Hematopoietic multipotent progenitor cell treated with erythropoietin and hydrocortisone succinate and interleukin-3 and kit ligand, for 15 days (in vitro differentiated cells): ENCODE data around the gene MMP14.

Source experiments
- DNase-seq: peaks from one replicate; pipeline ENCODE4 v3.0.0-alpha.2; 2015; ENCODE audit warnings: low spot score

Gene MMP14

DNA sequence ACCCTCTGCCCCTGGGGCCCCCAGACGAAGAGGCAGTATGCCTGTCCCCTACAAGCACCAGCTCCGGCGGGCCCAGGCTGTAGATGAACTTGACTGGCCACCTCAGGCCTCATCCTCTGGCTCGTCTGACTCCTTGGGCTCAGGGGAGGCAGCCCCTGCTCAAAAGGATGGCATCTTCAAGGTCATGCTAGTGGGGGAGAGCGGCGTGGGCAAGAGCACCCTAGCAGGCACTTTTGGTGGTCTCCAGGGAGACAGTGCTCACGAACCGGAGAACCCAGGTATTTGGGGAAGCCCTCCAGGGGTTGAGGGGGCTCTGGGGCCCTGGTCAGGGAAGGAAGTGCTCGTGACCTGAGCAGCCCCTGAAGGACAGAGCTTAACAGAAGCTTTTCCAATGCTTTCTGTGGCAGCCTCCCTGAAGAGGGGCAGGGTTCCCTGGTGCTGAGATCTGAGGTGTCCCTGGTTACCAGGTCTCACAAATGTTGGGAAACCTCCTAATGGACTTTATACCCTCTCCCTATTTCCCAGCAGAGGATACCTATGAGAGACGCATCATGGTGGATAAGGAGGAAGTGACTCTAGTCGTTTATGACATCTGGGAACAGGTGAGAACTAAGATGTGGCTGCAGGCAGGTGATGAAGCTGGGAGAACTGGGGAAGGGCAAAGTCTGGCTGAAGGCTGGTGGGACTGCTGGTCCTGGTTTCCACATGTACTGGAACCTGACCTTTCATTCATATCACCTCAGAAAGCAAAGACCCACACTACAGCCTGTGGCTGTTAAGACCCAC lies 48.5 kb downstream of the MMP14 start:
- no peak for DNase-seq

DNA sequence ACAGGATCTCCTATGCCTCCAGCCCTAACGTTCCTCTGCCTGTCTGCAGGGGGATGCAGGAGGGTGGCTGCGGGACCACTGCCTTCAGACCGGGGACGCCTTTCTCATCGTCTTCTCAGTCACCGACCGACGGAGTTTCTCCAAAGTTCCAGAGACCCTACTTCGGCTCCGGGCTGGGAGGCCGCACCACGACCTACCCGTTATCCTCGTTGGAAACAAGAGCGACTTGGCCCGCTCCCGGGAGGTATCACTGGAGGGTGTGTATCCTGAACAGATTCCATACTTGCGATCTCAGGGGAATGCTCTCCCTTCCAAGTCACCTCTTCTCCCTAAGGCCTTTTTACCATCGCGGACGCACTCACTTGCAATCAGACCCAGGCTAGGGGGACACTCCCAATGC lies 49.6 kb downstream of the MMP14 start:
- DNase-seq: no peak

DNA sequence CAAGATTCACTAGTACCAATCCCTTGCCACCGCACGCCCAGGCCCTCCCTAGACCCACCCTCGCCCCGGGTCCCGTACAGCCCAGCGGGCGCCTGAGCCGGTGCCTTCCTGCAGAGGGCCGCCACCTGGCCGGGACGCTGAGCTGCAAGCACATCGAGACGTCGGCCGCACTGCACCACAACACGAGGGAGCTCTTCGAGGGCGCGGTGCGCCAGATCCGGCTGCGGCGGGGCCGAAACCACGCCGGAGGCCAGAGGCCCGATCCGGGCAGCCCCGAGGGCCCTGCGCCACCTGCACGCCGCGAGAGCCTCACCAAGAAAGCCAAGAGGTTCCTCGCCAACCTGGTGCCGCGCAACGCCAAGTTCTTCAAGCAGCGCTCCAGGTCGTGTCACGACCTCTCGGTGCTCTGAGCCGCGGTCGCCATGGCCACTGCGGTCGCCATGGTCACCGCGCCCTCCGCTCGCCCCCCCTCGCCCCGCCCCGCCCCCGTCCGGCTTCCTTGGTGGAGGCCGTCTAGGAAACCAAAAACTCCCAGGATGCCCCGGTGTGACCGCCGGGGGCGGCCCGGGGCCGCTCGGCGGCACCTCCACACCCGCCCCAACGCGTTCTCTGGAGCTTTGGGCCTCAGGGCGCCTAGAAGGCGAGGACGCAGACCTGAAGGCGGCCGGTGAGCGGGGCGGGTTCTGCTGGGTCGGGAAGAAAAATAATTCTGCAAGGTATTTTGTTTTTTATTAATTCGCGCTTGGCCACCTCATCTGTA lies 50.3 kb downstream of the MMP14 start:
- peak; percentile 78 for DNase-seq

DNA sequence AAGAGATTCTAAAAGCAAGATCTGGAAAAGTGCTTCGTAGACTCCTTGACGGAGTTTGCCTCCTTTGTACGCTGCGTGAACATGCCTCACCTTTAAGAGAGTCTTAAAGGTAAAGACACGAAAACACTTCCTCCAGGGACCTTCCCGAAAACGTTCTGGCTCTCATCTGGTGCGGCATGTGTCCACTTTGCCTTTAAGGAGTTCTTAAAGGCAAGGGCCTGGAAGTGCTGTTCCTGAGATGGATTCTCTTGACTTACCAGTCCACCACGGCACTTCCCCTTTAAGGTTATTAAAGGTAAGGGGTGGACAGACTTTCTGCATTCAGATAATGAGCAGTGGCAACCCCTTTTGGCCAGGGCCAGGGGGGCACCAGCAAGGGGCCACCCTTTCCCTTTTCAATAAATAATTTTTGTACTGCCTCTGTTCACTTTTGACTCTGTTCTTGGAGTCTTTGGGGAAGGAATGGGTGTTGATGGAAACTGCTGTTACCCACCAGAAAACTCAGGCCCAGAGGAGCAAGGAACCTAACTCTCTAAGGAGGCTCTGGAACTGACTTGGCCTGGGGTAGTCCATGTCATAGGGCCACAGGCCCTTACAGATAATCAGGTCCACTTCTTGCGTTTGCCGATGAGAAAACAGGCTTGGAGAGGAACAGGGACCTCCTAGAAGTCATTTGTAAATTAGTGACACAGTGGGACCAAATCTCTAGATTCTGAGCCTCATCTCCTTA lies 51.0 kb downstream of the MMP14 start:
- peak; percentile 73 for DNase-seq

DNA sequence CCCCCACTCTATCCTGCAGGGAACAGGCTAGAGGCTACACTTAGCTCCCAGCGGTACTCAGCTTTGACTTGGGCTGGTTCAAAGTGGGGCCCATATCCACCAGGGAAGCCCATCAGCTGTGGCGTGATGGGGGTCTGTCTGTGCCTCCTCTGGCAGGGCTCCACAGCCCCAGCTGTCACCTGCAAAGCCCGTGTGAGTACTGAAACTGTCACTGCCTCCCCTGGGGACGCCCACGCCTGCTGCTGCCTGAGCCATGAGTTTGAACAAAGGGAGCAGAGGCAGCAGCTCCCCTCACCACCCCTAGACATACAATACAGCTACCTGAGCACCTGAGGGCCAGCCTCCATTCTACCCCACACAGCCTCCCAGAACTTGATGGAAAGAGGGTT lies 51.6 kb downstream of the MMP14 start:
- DNase-seq: no peak

DNA sequence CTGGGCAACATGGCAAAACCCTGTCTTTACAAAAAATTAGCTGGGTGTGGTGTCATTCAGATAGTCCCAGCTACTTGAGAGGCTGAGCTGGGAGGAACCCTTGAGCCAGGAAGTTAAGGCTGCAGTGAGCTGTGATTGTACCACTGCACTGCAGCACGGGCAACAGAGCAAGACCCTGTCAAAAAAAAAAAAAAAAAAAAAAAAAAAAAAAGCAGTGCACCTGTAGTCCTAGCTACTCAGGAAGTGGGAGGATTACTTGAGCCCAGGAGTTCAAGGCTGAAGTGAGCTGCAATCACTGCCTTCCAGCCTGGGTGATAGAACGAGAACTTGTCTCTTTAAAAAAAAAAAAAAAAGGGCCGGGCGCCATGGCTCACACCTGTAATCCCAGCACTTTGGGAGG lies 52.3 kb downstream of the MMP14 start:
- DNase-seq: no peak

DNA sequence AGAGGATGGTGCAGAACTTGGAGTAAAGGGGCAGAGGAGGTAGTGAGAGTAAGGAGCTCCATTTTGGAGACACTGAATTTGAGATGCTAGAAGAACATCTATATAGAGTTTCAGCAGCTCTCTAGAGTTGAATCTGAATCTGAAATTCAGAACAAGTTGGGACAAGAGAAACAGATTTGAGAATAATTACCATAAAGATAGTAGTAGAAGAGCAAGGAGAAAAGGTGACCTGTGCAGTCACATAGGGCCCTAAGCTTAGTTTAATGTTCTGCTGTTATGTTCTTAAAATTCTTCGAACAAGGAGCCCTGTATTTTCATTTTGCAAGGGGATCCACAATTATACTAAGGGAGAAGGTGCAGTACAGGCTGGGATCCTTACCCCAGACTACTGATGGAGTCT lies 54.0 kb downstream of the MMP14 start:
- DNase-seq: no peak

DNA sequence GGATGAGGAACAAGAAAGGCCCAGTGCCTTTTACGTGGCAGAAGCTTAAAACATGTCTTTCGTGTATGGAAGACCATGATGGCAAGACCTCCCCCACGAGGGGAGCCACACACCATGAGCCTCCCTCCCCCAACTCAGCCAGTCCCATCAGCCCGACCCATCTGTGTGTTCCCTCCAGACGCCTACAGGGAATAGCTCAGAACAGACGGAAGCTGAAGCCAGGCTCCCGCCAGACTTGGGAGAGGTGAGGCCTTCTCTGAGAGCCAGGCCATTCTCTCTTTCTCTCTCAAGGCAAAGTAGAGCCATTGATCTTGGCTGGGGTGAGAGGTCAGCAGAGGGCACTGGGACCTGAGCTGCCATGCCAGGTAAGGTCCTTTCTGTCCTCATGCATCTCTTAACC lies 56.1 kb downstream of the MMP14 start:
- DNase-seq: no peak

DNA sequence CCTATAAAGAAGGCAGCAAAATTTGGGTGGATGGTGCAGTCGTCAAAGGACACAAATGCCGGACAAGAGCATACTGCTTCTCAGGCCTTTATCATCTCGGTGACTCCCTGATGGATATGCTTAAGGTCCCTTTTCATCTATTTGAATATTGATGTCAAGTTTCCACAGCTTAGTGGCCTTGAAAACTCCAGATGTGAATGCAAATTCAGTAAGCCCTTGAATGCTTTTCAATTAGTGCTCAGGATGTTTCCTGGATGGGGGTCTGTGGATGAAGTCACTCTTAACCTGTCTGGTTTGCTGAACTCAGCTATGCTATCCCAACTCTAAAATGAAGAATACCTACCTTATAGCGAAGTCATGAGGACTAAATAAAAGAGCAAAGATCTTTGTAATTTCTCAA lies 57.3 kb downstream of the MMP14 start:
- no peak for DNase-seq

DNA sequence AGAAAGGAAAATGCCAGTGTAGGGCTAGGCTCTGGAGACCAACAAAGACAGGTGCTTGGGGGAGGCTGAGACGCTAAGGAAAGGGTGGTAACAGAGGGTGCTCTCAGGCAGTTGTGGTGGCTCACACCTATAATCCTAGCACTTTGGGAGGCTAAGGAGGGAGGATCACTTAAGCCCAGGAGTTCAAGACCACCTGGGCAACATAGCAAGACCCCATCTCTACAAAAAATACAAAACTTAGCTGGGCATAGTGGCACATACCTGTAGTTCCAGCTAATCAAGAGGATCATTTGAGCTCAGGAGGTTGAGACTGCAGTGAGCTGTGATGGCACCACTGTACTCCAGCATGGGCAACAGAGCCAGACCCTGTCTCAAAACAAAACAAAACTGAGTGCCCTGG lies 59.0 kb downstream of the MMP14 start:
- DNase-seq: no peak

DNA sequence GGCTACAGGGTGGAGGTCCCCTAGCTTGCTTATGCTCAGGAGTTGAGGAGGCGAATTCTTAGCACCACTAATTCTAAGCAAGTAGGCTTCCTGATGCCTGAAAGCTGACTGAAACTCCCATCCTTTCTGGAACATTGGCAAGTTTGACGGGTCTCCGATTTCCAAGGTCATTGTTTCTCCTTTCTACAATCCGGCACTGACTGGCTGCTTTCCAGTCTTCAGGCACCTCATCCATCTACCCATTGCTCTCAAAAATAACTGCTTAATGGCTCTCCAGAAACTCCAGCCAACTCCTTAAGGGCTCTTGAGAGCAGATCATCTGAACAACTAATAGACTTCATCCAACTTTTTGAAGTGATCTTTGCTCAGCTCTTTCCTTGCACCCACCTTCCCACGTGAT lies 60.0 kb downstream of the MMP14 start:
- no peak for DNase-seq

DNA sequence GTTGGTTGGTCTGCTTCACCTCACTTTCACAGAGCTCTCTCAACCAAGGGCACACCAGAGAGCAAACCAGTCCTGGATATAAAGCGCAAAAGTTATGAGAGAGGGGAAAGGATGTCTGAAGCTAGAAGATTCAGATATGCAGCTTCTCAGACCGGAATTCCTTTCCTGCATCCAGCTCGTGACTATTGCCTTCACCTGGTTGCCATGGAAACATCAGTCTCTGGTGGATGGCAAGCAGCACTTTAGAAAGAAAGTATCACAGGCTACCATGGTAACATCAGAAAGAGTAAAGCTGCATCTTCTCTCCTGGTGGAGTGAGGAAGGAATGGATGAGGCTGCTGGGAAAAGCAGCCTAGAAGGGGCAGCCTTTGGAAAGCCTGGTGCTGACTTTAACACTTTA lies 60.4 kb downstream of the MMP14 start:
- no peak for DNase-seq

DNA sequence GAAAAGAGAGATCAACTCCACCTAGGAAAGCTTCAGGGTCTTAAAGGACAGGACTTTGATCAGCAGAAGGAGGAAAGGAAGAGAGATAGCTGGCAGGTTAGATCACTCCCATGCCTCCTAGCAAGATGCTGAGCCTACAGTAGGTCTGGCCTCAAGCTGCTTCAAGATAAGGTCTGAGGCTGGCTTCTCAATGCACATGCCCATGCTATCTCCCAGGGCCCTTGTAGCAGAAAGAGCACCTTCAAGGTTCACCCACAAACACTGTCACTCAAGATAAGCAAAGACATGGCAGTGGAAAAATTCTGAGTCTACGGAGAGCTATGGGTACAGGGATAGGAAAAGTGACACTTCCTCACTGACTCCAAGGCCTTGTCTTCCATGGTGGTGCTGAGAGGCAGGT lies 61.0 kb downstream of the MMP14 start:
- DNase-seq: peak; percentile 89
